GM21390 (cell line): Measurements from ENCODE around the gene RAB6B.

Source experiments
- ATAC-seq: cut with Tn5 transposase; IDR thresholded peaks from one replicate; pipeline ENCODE4 v1.9.1; 2021; ENCODE audit not compliant: unreplicated experiment

RAB6B gene

GRCh38 chr3:133896002-133896761, 500 bp upstream of the RAB6B start:
- ATAC-seq: no peak

GRCh38 chr3:133894353-133895207, 1.1 kb downstream of the RAB6B start:
- no peak for ATAC-seq

- ATAC-seq: no peak
Observed at GRCh38 chr3:133893683-133894352, 1.9 kb downstream of the RAB6B start.

- no peak for ATAC-seq
Observed at GRCh38 chr3:133892541-133893231, 3.0 kb downstream of the RAB6B start.

GRCh38 chr3:133891662-133892378, 3.9 kb downstream of the RAB6B start:
- no peak for ATAC-seq

GRCh38 chr3:133890972-133891644, 4.6 kb downstream of the RAB6B start:
- no peak for ATAC-seq

GRCh38 chr3:133890037-133890436, 5.6 kb downstream of the RAB6B start:
- no peak for ATAC-seq

GRCh38 chr3:133888726-133889340, 6.8 kb downstream of the RAB6B start:
- no peak for ATAC-seq

- no peak for ATAC-seq
Observed at GRCh38 chr3:133887803-133888703, 7.6 kb downstream of the RAB6B start.

- ATAC-seq: no peak
Observed at GRCh38 chr3:133887074-133887802, 8.4 kb downstream of the RAB6B start.

- ATAC-seq: no peak
Observed at GRCh38 chr3:133886031-133886722, 9.5 kb downstream of the RAB6B start.

- ATAC-seq: no peak
Observed at GRCh38 chr3:133884887-133885711, 10.6 kb downstream of the RAB6B start.

- no peak for ATAC-seq
Observed at GRCh38 chr3:133884054-133884886, 11.4 kb downstream of the RAB6B start.

GRCh38 chr3:133883641-133884040, 12.0 kb downstream of the RAB6B start:
- no peak for ATAC-seq

- ATAC-seq: no peak
Observed at GRCh38 chr3:133882986-133883586, 12.6 kb downstream of the RAB6B start.
